T-helper 2 cell treated with Interferon-gamma antibody and Interleukin-4, amounts not matched to agents 5 μg/mL and 100 μg/mL, for 36 hours (primary cell): ENCODE measurements around the gene PIK3R6.

Experiments
- DNase-seq: peaks from one replicate; pipeline ENCODE4 v3.0.0; 2021; ENCODE audit warnings: low spot score
- H3K27ac Mint-ChIP-seq: one replicate; pipeline ENCODE4 v1.8.0; 2021; ENCODE audit warnings: mild to moderate bottlenecking, mixed read lengths
- H3K27me3 Mint-ChIP-seq: one replicate; pipeline ENCODE4 v1.8.0; 2021; ENCODE audit warnings: low read depth, mixed read lengths
- H3K36me3 Mint-ChIP-seq: one replicate; pipeline ENCODE4 v1.8.0; 2021; ENCODE audit warnings: low read depth, mixed read lengths
- H3K4me1 Mint-ChIP-seq: one replicate; pipeline ENCODE4 v1.8.0; 2021; ENCODE audit warnings: low read depth, mixed read lengths
- H3K4me3 Mint-ChIP-seq: one replicate; pipeline ENCODE4 v1.8.0; 2022; ENCODE audit warnings: mild to moderate bottlenecking, moderate library complexity, mixed read lengths
- H3K9me3 Mint-ChIP-seq: one replicate; pipeline ENCODE4 v1.8.0; 2021; ENCODE audit warnings: mixed read lengths

Gene PIK3R6

GRCh38 chr17:8872705-8873435 lies 5.4 kb upstream of the PIK3R6 start:
- Mint-ChIP-seq H3K4me1 (peaks cover 18% of the 10 kb centered on the region), H3K36me3 (peaks cover 4% of the 10 kb centered on the region), H3K4me3 (no peak overlapping the region), H3K9me3 (no peaks in the 10 kb centered on the region), H3K27me3 (no peaks in the 10 kb centered on the region), H3K27ac (no peak overlapping the region)
- DNase-seq = no peak

- H3K27ac Mint-ChIP-seq = no peak overlapping the region
- peaks cover 21% of the 10 kb centered on the region for H3K4me1 Mint-ChIP-seq
- H3K36me3 Mint-ChIP-seq = no peaks in the 10 kb centered on the region
- no peaks in the 10 kb centered on the region for H3K27me3 Mint-ChIP-seq
- H3K4me3 Mint-ChIP-seq = no peak overlapping the region
- H3K9me3 Mint-ChIP-seq = no peaks in the 10 kb centered on the region
- no peak for DNase-seq
These were observed 4.7 kb upstream of the PIK3R6 start for GRCh38 chr17:8872036-8872704.

GRCh38 chr17:8871081-8871581 lies 3.7 kb upstream of the PIK3R6 start:
- H3K36me3 Mint-ChIP-seq = peaks cover 3% of the 10 kb centered on the region
- H3K9me3 Mint-ChIP-seq = no peaks in the 10 kb centered on the region
- no peaks in the 10 kb centered on the region for H3K27me3 Mint-ChIP-seq
- H3K27ac Mint-ChIP-seq = no peak overlapping the region
- no peak overlapping the region for H3K4me3 Mint-ChIP-seq
- no peak for DNase-seq
- peaks cover 28% of the 10 kb centered on the region for H3K4me1 Mint-ChIP-seq

GRCh38 chr17:8870406-8871040 lies 3.0 kb upstream of the PIK3R6 start:
- H3K9me3 Mint-ChIP-seq = no peaks in the 10 kb centered on the region
- no peak overlapping the region for H3K4me3 Mint-ChIP-seq
- H3K36me3 Mint-ChIP-seq = peaks cover 3% of the 10 kb centered on the region
- H3K27me3 Mint-ChIP-seq = no peaks in the 10 kb centered on the region
- peaks cover 28% of the 10 kb centered on the region for H3K4me1 Mint-ChIP-seq
- H3K27ac Mint-ChIP-seq = no peak overlapping the region
- DNase-seq = no peak

GRCh38 chr17:8869114-8869815 lies 1.8 kb upstream of the PIK3R6 start:
- Mint-ChIP-seq H3K9me3 (no peaks in the 10 kb centered on the region), H3K27me3 (no peaks in the 10 kb centered on the region), H3K36me3 (peaks cover 10% of the 10 kb centered on the region), H3K4me1 (peaks cover 30% of the 10 kb centered on the region), H3K4me3 (no peak overlapping the region), H3K27ac (no peak overlapping the region)
- DNase-seq = no peak

- Mint-ChIP-seq H3K27me3 (no peaks in the 10 kb centered on the region), H3K27ac (peak overlapping the region; percentile 85), H3K4me3 (peak overlapping the region; percentile 96), H3K9me3 (no peaks in the 10 kb centered on the region), H3K36me3 (peaks cover 17% of the 10 kb centered on the region), H3K4me1 (peaks cover 33% of the 10 kb centered on the region)
- DNase-seq = peak; percentile 23
These were observed 1.1 kb upstream of the PIK3R6 start for GRCh38 chr17:8868529-8868951.

DNA sequence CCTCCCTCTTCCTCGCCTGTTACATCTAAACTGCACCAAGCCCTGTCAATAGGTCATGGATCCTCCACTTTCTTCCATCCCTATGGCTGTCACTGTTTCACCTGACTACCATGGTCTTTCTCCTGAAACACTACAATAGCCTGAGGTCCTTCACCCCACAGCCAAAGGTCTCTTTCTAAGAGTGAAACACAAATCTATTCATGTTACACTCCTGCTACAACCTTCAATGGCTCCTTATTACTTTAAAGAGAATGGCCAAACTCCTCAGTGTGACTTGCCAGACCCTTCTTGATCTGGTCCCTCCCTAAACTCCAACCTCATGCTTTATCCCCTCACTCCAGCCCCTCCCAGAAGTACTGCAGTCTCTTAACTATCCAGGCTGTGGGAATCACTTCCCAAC lies 618 bp upstream of the PIK3R6 start:
- peaks cover 33% of the 10 kb centered on the region for H3K4me1 Mint-ChIP-seq
- peak overlapping the region; percentile 85 for H3K27ac Mint-ChIP-seq
- H3K36me3 Mint-ChIP-seq = peaks cover 20% of the 10 kb centered on the region

GRCh38 chr17:8865811-8866210 lies 1.7 kb downstream of the PIK3R6 start:
- H3K9me3 Mint-ChIP-seq = no peaks in the 10 kb centered on the region
- peak overlapping the region; percentile 96 for H3K4me3 Mint-ChIP-seq
- H3K4me1 Mint-ChIP-seq = peaks cover 48% of the 10 kb centered on the region
- no peak overlapping the region for H3K27ac Mint-ChIP-seq
- H3K27me3 Mint-ChIP-seq = no peaks in the 10 kb centered on the region
- peaks cover 29% of the 10 kb centered on the region for H3K36me3 Mint-ChIP-seq
- DNase-seq = no peak

More for the DNA sequence above, 618 bp upstream of the PIK3R6 start:
- DNase-seq = no peak
- Mint-ChIP-seq H3K27me3 (no peaks in the 10 kb centered on the region), H3K4me3 (peak overlapping the region; percentile 96), H3K9me3 (no peaks in the 10 kb centered on the region)

- Mint-ChIP-seq H3K4me1 (peaks cover 48% of the 10 kb centered on the region), H3K27me3 (no peaks in the 10 kb centered on the region), H3K36me3 (peaks cover 29% of the 10 kb centered on the region), H3K9me3 (no peaks in the 10 kb centered on the region), H3K4me3 (peak overlapping the region; percentile 41), H3K27ac (no peak overlapping the region)
- DNase-seq = no peak
These were observed 2.1 kb downstream of the PIK3R6 start for GRCh38 chr17:8865385-8865784.

DNA sequence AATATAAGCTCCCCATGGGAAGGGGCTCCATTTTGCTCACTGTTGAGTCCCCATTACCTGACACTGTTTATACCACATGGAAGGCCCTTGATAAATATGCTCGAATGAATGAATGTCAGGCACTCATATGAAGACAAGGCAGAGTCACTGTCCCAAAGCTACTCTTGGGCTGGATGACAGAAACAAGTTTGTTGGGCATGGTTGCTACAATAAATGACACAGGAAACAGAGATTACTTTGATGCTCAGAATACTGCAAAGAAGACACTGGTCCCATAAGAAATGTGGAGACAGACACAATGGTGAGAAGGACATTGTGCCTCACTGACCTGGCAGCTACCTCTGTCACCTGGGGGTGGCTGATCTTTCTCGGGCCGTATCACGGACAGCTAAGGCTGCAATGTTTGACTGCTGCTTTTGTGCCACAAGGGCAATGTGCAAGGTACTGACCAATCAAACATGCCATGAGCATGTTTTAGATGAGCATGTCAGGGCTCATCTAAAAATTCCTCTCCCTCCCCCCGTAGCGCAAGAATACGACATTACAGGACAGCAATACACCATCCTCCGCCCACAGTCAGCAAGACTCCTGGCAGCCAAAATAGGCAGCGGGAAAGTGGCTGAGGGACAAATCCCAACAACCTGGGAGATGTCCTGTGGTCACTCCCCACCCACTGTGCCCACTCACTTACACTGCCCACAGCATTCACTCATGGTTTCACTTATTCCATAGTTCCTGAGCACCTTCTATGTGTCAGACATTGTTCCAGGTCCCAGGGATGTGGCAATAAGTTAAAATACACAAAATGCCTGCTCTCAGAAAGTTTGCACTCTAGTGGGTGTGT lies 5.0 kb downstream of the PIK3R6 start:
- peak overlapping the region; percentile 75 for H3K4me3 Mint-ChIP-seq
- H3K36me3 Mint-ChIP-seq = peaks cover 39% of the 10 kb centered on the region
- H3K9me3 Mint-ChIP-seq = no peaks in the 10 kb centered on the region
- peak overlapping the region; percentile 87 for H3K27ac Mint-ChIP-seq
- H3K4me1 Mint-ChIP-seq = peaks cover 53% of the 10 kb centered on the region
- no peak for DNase-seq
- no peaks in the 10 kb centered on the region for H3K27me3 Mint-ChIP-seq

GRCh38 chr17:8861495-8862181 lies 5.8 kb downstream of the PIK3R6 start:
- H3K4me3 Mint-ChIP-seq = peak overlapping the region; percentile 75
- peaks cover 41% of the 10 kb centered on the region for H3K36me3 Mint-ChIP-seq
- H3K9me3 Mint-ChIP-seq = no peaks in the 10 kb centered on the region
- H3K27ac Mint-ChIP-seq = peak overlapping the region; percentile 87
- no peak for DNase-seq
- H3K4me1 Mint-ChIP-seq = peaks cover 54% of the 10 kb centered on the region
- H3K27me3 Mint-ChIP-seq = no peaks in the 10 kb centered on the region

- no peak for DNase-seq
- Mint-ChIP-seq H3K27me3 (no peaks in the 10 kb centered on the region), H3K9me3 (no peaks in the 10 kb centered on the region), H3K4me3 (peak overlapping the region; percentile 18), H3K36me3 (peaks cover 48% of the 10 kb centered on the region), H3K4me1 (peaks cover 56% of the 10 kb centered on the region), H3K27ac (peak overlapping the region; percentile 76)
These were observed 7.6 kb downstream of the PIK3R6 start for GRCh38 chr17:8859804-8860430.
